K562 (cell line): Measurements from ENCODE around the gene TCIRG1. TPM values are rescaled to one million over a fixed set of nuclear protein-coding genes. Genes with fewer than 3 reads are reported as not detected.

Experiments
- BCOR ChIP-seq: fragments of 450-650 bp; IDR thresholded peaks from 2 replicates; pipeline ENCODE4 v1.6.1; 2016
- COPS2 ChIP-seq: fragments of 450-650 bp; conservative IDR thresholded peaks from 2 replicates; pipeline ENCODE4 v1.6.1; 2016; ENCODE audit warnings: mild to moderate bottlenecking, moderate library complexity
- ETV1 ChIP-seq: fragments of 450-650 bp; conservative IDR thresholded peaks from 2 replicates; pipeline ENCODE4 v1.6.1; 2016; ENCODE audit warnings: missing genetic modification characterization, control low read depth, low read depth, missing compliant biosample characterization
- FOXK1 ChIP-seq: sonication (generic); formaldehyde crosslinking; IDR thresholded peaks from 2 replicates; pipeline ENCODE4 v1.8.0; 2022; ENCODE audit warnings: missing genetic modification reagents, mild to moderate bottlenecking, borderline replicate concordance
- HNRNPH1 ChIP-seq: fragments of 200-400 bp; formaldehyde crosslinking; optimal IDR thresholded peaks from 2 replicates; pipeline ENCODE3; 2017; ENCODE audit warnings: low read depth, mild to moderate bottlenecking, low read length, moderate library complexity
- ILK ChIP-seq: fragments of 450-650 bp; IDR thresholded peaks from 2 replicates; pipeline ENCODE4 v1.6.1; 2016; ENCODE audit warnings: missing genetic modification characterization, low read depth, mild to moderate bottlenecking, missing compliant biosample characterization, moderate library complexity, borderline replicate concordance
- MTA3 ChIP-seq: fragments of 450-650 bp; formaldehyde crosslinking; IDR thresholded peaks from 2 replicates; pipeline ENCODE4 v1.6.1; 2017; ENCODE audit warnings: mild to moderate bottlenecking, borderline replicate concordance
- RB1 ChIP-seq: fragments of 450-650 bp; IDR thresholded peaks from 2 replicates; pipeline ENCODE4 v1.6.1; 2017; ENCODE audit warnings: low read depth, mild to moderate bottlenecking
- RBM17 ChIP-seq: fragments of 200-400 bp; formaldehyde crosslinking; IDR thresholded peaks from 2 replicates; pipeline ENCODE4 v1.6.1; 2017; ENCODE audit warnings: low read depth, mild to moderate bottlenecking, low read length, borderline replicate concordance
- TBP ChIP-seq: optimal IDR thresholded peaks from 2 replicates; pipeline ENCODE3; 2011; ENCODE audit warnings: low read depth, low read length, improper control_type of control experiment
- ZFX ChIP-seq: sonication (generic); formaldehyde crosslinking; IDR thresholded peaks from 2 replicates; pipeline ENCODE4 v1.8.0; 2022; ENCODE audit warnings: mild to moderate bottlenecking, missing genetic modification reagents, moderate library complexity
- ZNF561 ChIP-seq: fragments of 450-650 bp; formaldehyde crosslinking; conservative IDR thresholded peaks from 2 replicates; pipeline ENCODE4 v1.4.0; 2020; ENCODE audit warnings: mild to moderate bottlenecking, moderate library complexity
- ZNF785 ChIP-seq: fragments of 250-450 bp; sonication (Bioruptor Pico); IDR thresholded peaks from 2 replicates; pipeline ENCODE4 v1.4.0; 2020; ENCODE audit warnings: mild to moderate bottlenecking
- ZNF79 ChIP-seq: fragments of 250-450 bp; sonication (Bioruptor Pico); IDR thresholded peaks from 2 replicates; pipeline ENCODE4 v1.4.0; 2020; ENCODE audit warnings: low read depth, mild to moderate bottlenecking, moderate library complexity
- polyA plus RNA-seq, 8 experiments: library from polyadenylated mRNA; depleted of rRNA in 4 of 8; stranded (reverse) in 5 of 8; unstranded in 3 of 8; fragments of >200 nt; fragmentation: Nextera tagmentation in 2 of 8; fragmentation: Illumina TruSeq in 1 of 8; extraction: Ambion mirVana in 2 of 8; extraction: Trizol in 1 of 8; gene quantifications; 2 replicates each; pipeline versions ENCODE4 v1.2.1 to v1.2.3, GENCODE V29; 2011 to 2014; ENCODE audit warnings: inconsistent platforms in 1 of 8, missing spikeins in 1 of 8
- total RNA-seq, 7 experiments: library from RNA; depleted of rRNA in 6 of 7; stranded (reverse); fragments of >200 nt in 6 of 7; fragmentation: Illumina TruSeq in 2 of 7; extraction: Trizol in 2 of 7; gene quantifications; 2 replicates each; pipeline versions ENCODE4 v1.2.1 to v1.2.3, GENCODE V29; 2011 to 2021; ENCODE audit warnings: low replicate concordance in 1 of 7
- TF ChIP-seq, protein P1 (sequence below): fragments of 450-650 bp; IDR thresholded peaks from 2 replicates; pipeline ENCODE4 v1.6.1; 2018; ENCODE audit not compliant: partially characterized antibody
- TF ChIP-seq, protein P2 (sequence below): sonication (generic); formaldehyde crosslinking; IDR thresholded peaks from 2 replicates; pipeline ENCODE4 v1.8.0; 2023; ENCODE audit warnings: missing genetic modification reagents, mild to moderate bottlenecking, borderline replicate concordance
- TF ChIP-seq, protein P3 (sequence below): sonication (generic); formaldehyde crosslinking; IDR thresholded peaks from 2 replicates; pipeline ENCODE4 v1.8.1; 2023; ENCODE audit warnings: mild to moderate bottlenecking, missing genetic modification reagents, moderate library complexity

Gene TCIRG1
- total and polyA plus RNA-seq, 9 of the 15 experiments (the other 6 are each of a cell fraction or from before 2014, with no cell fraction given): 0.49 to 143 (median 24.4) TPM

DNA sequence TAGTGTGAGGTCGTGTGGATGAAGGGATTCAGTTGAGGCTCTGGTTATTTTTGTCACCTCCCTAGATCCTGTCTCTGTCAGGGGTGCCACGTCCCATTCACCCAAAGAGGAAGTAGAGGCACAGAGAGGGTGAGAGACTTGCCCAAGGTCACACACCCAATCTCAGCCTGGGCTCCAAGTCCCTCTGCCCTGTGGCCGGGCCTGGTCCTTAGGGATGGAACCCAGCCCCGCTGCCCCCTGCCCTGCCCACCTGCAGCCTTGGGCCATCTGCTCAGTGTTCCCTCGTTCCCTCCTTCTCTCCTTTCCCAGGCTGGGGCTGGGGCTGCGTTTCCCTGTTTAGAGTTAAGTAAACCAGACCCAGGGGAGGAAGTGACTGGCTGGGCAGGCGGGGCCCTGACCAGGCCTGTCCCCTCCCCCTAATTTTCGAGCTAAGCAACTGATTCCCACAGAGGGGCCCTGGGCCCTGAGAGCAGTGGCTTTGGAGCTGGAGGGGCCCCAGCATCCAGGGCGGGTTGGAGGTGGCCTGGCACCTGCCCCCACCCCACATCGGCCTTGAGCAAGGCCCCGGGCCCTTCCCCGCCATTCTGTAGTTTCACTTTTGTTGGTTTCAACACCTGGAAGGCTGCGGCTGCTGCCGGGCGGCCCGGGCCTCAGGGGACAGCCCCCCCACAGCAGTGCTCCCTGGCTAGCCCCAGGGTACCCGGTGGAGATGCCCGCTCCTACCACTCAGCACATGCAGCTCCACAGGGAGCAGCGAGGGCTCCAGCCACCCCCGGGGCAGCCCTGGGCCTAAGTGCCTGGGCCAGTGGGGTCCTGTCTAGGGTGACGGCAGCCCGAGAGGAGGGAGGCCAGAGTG lies 1.5 kb downstream of the TCIRG1 start (continued):
- TF ChIP-seq FOXK1 (CRISPR knock-in tag) (0 out of 2 replicates have a peak, but pooled peaks have one; percentile 39), RBM17 (no peak), ZFX (CRISPR knock-in tag) (peak; percentile 96), TBP (peak; percentile 26), ZNF79 (CRISPR knock-in tag) (no peak), ZNF561 (CRISPR knock-in tag) (no peak), ILK (no peak), COPS2 (no peak), MTA3 (peak; percentile 55; the same call in 1 of the 2 replicates), ETV1 (tag) (peak; percentile 52), ZNF785 (CRISPR knock-in tag) (no peak), BCOR (peak; percentile 95), RB1 (no peak), HNRNPH1 (no peak)
- TF ChIP-seq, protein P1, sequence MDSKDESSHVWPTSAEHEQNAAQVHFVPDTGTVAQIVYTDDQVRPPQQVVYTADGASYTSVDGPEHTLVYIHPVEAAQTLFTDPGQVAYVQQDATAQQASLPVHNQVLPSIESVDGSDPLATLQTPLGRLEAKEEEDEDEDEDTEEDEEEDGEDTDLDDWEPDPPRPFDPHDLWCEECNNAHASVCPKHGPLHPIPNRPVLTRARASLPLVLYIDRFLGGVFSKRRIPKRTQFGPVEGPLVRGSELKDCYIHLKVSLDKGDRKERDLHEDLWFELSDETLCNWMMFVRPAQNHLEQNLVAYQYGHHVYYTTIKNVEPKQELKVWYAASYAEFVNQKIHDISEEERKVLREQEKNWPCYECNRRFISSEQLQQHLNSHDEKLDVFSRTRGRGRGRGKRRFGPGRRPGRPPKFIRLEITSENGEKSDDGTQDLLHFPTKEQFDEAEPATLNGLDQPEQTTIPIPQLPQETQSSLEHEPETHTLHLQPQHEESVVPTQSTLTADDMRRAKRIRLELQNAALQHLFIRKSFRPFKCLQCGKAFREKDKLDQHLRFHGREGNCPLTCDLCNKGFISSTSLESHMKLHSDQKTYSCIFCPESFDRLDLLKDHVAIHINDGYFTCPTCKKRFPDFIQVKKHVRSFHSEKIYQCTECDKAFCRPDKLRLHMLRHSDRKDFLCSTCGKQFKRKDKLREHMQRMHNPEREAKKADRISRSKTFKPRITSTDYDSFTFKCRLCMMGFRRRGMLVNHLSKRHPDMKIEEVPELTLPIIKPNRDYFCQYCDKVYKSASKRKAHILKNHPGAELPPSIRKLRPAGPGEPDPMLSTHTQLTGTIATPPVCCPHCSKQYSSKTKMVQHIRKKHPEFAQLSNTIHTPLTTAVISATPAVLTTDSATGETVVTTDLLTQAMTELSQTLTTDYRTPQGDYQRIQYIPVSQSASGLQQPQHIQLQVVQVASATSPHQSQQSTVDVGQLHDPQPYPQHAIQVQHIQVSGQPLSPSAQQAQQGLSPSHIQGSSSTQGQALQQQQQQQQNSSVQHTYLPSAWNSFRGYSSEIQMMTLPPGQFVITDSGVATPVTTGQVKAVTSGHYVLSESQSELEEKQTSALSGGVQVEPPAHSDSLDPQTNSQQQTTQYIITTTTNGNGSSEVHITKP: no peak
- TF ChIP-seq, protein P2, sequence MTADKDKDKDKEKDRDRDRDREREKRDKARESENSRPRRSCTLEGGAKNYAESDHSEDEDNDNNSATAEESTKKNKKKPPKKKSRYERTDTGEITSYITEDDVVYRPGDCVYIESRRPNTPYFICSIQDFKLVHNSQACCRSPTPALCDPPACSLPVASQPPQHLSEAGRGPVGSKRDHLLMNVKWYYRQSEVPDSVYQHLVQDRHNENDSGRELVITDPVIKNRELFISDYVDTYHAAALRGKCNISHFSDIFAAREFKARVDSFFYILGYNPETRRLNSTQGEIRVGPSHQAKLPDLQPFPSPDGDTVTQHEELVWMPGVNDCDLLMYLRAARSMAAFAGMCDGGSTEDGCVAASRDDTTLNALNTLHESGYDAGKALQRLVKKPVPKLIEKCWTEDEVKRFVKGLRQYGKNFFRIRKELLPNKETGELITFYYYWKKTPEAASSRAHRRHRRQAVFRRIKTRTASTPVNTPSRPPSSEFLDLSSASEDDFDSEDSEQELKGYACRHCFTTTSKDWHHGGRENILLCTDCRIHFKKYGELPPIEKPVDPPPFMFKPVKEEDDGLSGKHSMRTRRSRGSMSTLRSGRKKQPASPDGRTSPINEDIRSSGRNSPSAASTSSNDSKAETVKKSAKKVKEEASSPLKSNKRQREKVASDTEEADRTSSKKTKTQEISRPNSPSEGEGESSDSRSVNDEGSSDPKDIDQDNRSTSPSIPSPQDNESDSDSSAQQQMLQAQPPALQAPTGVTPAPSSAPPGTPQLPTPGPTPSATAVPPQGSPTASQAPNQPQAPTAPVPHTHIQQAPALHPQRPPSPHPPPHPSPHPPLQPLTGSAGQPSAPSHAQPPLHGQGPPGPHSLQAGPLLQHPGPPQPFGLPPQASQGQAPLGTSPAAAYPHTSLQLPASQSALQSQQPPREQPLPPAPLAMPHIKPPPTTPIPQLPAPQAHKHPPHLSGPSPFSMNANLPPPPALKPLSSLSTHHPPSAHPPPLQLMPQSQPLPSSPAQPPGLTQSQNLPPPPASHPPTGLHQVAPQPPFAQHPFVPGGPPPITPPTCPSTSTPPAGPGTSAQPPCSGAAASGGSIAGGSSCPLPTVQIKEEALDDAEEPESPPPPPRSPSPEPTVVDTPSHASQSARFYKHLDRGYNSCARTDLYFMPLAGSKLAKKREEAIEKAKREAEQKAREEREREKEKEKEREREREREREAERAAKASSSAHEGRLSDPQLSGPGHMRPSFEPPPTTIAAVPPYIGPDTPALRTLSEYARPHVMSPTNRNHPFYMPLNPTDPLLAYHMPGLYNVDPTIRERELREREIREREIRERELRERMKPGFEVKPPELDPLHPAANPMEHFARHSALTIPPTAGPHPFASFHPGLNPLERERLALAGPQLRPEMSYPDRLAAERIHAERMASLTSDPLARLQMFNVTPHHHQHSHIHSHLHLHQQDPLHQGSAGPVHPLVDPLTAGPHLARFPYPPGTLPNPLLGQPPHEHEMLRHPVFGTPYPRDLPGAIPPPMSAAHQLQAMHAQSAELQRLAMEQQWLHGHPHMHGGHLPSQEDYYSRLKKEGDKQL: no peak
- TF ChIP-seq, protein P3, sequence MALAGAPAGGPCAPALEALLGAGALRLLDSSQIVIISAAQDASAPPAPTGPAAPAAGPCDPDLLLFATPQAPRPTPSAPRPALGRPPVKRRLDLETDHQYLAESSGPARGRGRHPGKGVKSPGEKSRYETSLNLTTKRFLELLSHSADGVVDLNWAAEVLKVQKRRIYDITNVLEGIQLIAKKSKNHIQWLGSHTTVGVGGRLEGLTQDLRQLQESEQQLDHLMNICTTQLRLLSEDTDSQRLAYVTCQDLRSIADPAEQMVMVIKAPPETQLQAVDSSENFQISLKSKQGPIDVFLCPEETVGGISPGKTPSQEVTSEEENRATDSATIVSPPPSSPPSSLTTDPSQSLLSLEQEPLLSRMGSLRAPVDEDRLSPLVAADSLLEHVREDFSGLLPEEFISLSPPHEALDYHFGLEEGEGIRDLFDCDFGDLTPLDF: no peak
